HG02885 (cell line): Measurements from ENCODE around the gene TANC2.

Experiments used
- ATAC-seq: cut with Tn5 transposase; IDR thresholded peaks from one replicate; pipeline ENCODE4 v1.9.1; 2021; ENCODE audit warnings: mild to moderate bottlenecking; ENCODE audit not compliant: unreplicated experiment, poor library complexity

TANC2 gene

DNA sequence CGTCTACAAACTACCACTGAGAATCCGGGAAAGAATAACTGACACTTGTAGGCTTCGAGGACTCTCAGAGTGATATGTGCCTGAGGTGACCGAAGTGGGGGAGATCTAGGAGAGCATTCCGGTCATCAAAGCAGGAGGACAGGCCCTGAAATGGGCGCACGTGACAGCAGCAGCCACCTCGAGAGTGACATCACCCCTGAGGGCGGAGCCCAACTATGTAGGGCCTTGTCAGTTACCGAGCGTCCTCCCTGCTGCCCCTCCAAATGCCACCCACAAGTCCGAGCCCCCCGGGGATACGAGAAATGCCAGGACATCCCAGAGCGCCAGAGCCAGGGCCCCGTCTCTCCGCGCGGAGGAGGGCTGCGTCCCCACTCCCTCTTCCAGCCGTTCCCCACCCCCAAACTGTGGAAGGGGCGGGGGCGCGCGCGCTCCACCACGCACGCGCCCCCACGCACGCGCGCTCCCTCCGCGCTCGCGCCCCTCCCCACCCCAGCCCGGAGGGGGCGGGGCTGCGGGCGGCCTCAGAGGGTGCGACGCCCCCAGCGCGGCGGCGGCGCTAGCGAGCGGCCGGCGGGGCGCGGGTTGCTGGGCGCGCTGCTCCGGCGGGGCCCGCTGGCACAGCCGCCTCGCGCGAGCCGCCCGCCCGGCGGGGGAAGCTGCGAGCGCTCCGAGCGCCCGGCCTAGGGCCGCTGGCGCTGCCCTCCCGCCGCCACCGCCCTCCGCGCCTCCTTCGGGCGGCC is at the start of gene TANC2:
Gene TANC2, plus strand, starts transcription at position 550 of the 740 bp plus-strand sequence. CDS start 43,325 bp downstream, outside the sequence.
- ATAC-seq: peak; percentile 67

DNA sequence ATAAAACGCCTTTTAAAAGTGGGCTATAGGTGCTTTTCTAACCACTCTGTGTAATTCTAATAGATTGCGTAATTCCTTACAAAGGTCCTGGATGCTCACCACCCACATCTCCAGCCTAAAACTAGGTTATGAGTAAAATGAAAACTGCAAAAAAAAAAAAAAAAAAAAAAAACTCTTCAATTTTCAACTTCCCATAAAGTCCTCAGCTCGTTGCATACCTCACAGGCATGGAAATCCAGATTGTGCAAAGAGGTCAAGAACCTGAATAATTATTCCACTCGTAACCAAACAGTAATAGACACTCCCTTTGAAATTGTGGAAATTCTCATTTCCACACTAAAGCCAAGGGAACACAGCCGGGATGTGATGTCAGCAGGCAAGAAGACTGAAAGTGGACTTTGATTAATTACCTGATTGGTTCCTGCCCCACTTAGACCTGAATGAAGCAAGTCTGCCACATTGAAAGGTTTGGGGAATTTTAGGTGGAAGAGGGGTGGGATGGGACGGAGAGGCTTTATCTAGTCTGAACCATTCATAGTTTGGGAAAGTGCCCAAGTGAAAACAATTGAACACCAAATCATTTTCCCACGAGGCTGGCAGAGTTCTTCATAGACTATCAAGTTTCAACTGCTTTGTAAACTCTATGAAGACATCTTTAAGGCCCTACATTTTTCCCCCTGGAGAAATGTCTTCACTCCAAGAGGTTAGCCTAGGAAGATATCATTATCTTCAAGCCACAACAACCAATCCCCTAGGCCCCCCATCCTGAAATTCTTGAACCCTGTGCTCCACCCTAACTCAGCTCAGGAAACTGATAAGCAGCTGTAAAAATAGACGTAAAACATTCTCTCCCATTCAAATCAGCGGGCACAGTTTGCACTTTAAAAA is 49.1 kb upstream of the TANC2 start:
- no peak for ATAC-seq

DNA sequence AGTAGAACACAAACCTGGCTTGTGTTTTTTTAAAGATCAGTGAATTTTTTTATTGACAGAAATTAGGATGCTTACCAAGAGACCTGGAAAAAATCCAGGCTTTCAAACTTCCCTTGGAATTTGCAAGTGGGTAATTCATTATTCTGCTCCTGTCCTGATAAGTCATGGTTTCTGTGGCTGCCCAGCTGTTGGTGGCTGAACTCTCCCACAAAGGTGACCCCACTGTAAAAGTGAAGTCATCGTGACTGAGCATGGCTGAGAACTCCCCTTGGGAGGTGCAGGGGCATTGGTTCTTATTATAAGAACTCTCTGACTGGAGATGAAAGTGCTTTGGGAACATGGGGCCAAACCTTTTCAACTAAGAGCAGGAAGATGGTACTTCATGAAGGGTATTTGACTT is 46.6 kb upstream of the TANC2 start:
- ATAC-seq: no peak

DNA sequence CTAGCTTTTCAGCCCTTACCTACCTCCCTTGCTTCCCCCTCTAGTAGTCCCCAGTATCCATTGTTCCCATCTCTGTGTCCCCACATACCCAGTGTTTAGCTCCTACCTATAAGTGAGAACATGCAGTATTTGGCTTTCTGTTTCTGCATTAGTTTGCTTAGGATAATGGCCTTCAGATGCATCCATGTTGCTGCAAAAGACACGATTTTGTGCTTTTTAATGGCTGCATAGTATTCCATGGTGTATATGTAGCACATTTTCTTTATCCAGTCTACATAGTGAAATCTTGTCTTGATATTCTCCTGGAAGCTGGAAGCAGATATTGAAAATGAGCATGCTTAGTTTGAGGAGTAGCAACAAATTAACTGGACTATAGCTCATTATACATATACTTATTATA is 45.7 kb upstream of the TANC2 start:
- no peak for ATAC-seq

DNA sequence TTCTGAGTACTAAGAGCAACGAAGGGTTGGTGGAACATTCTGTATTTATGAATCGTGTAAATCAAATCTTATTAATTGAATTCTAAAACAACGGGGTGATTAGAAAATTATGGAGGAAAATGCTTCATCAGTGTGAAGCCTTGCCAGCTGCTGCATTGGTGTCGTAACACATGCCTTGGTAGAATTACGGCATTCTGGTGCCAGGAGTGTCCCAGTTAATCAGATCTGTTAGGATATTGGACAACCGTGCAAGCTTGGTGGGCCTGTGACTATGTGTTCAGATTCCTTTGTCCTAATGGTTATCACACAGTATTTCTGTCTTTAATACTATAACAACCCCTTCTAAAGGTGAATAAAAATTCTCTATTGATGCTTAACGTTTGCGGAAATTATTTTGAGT is 44.2 kb upstream of the TANC2 start:
- no peak for ATAC-seq

DNA sequence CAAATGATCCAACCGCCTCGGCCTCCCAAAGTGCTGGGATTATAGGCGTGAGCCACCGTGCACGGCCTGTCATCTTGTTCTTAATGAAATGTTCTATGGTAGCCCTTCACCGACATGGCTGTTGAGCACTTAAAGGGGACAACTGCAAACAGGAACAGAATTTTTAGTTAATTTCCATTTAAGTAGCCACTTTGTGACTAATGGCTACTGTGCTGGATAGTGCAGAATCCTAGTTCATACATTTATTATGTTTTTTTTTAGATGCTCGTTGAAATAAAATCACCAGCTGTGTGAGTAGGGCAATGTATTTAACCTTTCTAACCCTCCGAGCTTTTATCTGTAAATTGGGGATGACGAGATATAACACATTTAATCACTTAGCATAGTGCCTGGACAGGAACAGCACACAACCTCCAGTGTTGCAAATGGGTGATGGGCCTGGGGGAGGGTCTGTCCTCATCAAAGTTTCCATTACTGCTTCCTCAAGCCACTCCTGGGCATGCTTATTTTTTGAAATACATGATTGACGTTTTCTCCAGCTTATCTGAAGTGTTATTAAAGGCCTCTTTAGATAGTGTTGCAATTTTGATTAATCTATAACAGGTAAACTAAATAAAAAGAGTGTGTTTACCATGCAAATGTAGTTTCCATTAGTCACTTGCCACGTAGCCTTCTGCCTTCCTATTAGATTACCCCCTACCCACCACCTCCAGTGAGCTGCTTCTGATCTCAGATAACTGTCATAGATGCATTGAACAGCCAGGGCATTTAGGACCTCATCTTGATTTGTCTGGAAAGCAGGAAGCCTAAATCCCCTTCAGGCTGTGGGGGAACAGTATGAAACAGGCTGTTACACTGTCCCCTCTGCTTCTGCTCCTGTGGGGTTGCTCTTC is 42.5 kb upstream of the TANC2 start:
- no peak for ATAC-seq

DNA sequence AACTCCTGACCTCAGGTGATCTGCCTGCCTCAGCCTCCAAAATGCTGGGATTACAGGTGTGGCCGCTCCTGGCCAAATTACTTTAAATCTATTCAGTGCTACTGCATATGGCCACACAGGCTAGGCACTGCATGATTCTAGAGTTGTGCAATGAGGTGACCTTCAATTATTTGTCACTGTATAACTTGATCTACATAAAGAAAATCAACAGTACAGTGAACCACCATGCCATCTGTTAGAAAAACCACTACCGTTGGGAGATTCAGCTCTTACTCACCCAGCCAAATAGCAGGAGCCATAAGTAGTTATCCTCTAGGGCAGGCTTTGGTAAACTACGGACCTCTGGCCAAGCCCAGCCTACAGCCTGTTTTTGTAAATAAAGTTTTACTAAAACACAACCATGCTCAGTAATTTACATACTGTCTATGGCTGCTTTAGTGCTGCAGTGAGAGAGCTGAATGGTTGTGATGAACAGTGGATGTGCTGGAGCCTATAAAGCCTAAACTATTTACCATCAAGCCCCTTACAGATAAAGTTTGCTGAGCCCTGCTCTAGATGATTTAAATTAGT is 40.7 kb upstream of the TANC2 start:
- ATAC-seq: no peak

DNA sequence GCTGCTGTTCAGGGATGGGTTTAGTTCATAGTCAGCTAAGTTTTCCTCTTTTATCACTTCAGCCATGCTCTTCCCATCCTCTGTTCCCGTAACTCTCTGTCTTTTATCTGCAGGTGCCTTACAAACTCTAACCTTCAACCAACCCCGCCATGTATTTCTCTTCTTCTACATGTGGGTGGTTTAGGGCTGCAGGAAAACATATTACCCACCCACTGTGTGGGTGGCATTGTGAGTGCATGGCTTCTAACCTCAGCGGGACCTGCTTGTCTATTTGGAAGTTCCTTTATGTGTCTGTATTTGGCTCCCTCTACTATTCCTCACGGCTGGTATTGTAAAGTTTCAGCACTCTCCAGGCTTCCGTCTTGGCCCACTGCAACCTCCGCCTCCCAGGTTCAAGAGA is 39.0 kb upstream of the TANC2 start:
- ATAC-seq: no peak

DNA sequence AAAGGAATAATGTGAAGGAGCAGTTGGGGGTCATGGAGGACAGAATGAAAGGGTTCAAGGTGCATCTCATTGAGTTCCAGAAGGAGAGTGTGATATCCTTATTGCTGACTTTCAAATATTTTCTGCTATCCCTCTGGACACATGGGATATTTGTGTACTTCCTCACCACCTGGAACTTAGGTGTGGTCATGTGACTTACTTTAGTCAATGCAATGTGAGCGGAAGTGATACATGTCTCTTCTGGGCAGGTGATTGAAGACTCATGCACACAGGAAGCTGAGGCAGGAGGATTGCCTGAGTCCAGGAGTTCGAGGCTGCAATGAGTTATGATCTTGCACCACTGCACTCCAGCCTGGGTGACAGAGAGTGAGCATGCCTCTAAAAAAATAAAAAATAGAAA is 36.7 kb upstream of the TANC2 start:
- no peak for ATAC-seq

DNA sequence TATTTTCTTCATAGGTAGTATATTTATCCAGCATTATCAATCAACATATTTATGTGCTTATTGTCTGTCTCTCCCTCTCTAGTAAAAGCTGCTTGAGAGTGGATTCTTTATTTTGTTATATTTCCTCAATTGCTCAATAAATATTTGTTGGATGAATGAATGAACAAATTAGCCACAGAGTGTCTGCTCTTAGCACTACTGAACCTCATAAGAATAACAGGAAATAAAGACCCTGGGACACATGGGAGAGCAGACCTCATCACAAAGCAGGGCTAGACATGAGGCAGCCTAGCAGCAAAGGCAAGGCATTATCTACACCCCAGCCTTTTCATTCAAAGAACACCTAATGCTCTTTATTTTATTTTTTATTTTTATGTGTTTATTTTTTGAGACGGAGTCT is 34.9 kb upstream of the TANC2 start:
- ATAC-seq: no peak

DNA sequence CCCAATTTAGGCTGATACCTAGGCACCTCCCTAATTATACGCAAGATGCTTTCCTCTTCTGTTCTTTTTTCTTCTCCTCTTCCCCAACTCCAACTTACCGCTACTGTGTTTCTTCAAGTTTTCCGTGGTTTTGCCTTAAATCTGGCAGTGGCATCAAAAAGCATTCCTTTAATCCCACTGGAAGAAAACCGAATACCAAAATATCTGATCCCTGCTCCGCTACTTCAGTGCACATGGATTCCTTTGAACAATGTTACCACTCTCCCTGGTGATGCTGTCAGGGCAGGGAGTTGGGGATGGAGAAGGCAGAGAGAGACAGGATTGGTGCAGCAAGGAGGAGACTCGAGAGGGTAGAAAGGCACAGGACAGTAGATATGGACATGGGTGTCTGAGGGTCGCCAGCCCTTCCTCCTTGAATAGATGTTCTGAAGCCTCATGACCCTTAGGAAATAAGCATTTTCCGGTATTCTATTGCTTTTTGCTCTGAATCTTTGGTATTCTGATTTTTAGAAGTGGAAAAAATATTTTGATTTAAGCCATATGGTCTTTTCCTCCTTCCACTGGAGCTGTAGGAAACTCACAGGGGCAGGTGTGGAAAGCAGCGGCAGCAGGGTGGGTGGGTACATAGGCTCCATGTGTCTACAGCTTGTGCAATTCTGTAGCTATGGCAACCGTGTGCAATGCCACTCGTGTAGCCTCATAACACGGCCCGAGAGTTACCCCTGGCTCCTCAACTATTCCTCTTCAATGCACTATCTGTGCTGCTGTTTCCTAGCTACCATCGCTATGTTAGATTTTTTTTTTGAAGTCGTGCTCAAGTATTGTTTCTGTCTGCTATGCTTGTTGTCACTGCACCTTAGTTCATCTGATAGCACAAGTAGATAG is 32.3 kb upstream of the TANC2 start:
- ATAC-seq: no peak

DNA sequence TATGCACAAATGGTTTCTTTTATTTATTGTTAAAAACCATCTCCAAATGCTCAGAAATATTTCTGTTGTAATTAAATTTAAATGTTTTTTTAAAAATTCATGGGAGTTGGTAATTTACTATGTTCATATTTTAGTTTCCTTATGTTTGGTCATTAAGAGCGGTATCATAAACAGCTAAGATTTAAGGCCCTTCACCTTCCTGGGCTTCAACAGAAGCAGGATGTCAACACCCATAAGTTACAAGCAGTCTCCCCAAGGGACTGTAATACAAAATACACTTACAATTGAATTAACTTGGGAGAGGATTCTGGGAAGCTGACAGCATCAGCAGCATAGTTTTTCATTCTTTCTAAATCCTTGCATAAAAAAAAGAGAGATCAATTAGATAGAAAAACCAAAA is 30.9 kb upstream of the TANC2 start:
- no peak for ATAC-seq

DNA sequence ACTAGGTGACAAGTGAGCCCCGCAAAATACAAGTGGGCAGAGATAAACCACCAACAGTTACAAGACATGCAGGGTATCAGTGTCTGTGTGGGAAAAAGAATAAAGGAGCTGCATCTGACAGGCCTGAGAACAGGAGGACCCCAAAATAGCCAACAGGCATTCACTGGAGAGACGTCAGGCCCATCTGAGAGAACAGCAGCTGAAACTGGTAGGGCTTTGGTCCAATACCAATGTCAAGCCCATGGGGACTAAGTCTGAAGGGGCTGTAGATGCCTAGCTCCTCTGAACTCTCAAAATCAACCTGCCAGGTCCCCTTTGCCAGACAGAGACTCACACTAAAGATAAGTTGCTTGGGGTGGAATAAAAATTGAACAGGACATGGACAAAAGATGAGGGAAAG is 30.5 kb upstream of the TANC2 start:
- ATAC-seq: no peak

DNA sequence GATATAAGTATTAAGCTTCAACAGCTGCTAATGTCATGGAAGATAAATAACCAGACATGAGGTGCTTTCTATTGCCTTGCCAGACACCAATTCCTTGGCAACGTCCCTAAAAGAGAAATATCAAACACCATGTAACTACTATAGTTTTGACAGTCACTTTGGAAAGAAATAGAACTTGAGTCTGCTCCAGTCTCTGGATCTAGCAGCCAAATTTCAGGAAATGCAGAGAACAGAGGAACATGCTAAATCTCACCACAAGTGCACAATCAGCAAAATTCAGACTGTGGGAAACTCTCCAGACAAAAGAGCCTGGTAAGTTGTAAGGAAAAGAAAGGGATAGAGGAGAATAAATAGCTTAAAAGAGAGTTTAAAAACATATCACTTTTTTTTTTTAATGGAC is 28.4 kb upstream of the TANC2 start:
- no peak for ATAC-seq

DNA sequence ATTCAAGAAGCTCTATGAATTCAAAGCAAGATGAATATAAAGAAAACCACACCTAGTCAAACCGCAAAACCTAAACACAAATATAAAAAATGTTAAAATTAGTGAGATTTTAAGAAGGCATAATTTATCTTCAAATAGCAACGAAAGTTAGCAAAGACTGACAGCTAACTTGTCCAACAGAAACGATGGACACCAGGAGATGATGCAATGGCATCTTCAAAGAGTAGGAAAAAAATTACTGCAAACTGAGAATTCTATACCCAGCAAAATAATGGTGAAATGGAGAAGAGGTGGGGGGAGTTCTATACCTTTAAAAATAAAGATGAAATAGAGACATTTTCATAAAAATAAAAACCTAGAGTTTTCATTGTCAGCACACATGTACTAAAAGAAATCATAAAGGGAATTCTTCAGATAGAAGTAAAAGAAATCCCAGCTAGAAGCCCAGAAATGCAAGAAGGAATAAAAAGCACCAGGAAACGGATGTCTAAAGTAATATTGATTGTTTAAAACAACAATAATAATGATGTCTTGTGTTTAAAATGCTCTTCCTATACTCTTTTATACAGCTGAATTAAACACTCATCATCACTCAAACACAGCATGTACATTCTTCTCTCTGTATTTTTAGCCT is 24.6 kb upstream of the TANC2 start:
- ATAC-seq: no peak

DNA sequence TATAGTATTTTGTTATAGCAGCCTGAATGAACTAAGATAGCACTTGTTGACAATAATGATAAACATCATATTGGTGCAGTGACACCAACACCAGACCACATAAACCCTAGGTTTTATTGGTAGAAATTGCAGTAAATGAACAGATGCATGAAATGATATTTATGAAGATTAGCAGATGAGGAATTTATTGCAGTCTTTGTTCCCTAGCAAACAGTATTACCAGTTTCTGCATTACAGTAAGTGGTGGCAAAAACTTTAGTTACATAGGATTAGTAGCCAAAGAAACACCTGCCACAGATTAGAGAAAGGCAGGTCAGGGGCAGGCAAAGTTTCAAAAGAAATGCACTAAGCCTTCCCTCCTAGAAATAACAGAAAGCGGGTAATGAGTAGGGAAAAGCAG is 17.7 kb upstream of the TANC2 start:
- ATAC-seq: no peak

DNA sequence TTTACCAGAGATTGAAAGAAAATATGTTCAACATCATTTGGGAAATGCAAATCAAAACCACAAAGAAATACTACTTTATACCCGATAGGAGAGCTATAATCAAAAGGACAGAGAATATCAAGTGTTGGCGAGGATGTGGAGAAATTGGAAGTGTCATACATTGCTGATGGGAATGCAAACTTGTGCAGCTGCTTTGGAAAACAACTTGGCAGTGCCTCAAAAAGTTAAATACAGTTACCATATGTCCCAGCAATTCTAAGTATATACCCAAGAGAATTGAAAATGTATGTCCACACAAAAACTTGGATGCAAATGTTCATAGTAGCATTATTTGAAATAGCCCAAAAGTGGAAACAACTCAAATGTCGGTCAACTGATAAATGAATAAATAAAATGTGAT is 17.0 kb upstream of the TANC2 start:
- no peak for ATAC-seq

DNA sequence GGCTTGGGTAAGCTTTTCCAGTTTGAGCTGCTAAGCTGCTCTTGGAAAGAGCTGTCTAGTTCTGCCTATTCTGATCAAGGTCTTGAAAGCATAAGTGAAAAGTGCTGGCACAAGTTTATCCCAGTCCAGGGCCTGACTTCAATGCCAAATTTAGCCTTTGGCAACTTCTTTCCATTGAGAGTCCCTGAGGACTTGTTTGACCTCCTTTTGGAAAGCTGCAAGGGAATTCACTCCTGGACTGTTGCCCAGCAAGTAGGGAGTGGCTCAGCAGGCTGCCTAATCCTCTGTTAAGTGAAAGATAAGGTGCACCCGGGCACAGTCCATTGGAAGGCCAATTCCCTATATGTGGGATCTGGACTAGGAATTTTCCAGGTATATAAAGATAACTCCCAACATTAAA is 16.0 kb upstream of the TANC2 start:
- no peak for ATAC-seq

DNA sequence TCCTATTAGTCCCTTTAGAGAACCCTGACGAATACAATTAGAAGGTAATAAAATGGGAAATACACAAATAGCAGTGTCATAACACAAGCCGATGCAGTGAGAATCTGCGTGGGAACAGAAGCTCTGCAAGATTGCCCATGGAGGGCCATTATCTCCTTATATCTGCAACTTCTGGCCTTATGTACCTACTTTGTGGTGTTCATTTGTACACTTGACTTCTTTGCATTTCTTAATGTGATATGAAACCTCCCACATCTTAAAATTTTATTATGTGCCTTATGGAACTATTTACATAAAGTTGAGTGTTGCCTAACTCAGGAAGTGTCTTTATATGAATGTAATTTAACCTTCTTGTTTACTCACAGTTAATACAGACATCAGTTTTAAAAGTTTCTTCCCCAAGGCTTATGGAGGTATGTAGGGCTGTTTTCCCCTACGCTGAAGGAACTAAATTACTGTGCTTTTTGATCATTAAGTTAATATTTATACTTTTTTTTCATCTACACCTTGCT is 10.1 kb upstream of the TANC2 start:
- no peak for ATAC-seq
